Testis (tissue), 2 donors: ENCODE results near the gene LARGE1.

Experiments
- POLR2A ChIP-seq: fragments of 450-650 bp; IDR thresholded peaks from one replicate; pipeline ENCODE4 v1.6.1; 2017; ENCODE audit warnings: antibody characterized with exemption, mild to moderate bottlenecking, moderate library complexity
- TF ChIP-seq, protein P1 (sequence below), 3 experiments: fragments of 450-650 bp in 2 of 3; fragments of 200-600 bp in 1 of 3; sonication (generic) in 1 of 3; IDR thresholded peaks; one replicate each; pipeline ENCODE4 v1.5.1; 2016 to 2019; ENCODE audit warnings: antibody characterized with exemption in 3 of 3, mild to moderate bottlenecking in 2 of 3, moderate library complexity in 1 of 3

DNA sequence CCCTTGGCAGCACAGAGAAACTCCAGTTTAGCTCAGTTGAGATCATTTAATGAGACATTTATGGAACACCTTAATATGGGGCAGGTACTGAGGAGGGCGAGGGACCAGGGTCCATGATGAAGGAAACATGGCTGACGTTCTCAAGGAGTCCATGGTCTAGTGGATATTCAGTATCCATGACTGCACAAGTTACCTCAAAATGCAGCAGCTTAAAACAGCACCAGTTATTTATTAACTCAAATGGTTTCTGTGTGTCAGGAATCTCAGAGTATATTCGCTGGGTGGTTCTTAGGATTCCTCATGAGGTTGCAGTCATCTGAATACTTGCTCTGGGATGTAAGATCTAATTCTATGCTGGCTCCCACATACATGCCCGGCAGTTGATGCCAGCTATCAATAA, 346.8 kb downstream of the LARGE1 start:
- TF ChIP-seq POLR2A: no peak
- TF ChIP-seq, protein P1, sequence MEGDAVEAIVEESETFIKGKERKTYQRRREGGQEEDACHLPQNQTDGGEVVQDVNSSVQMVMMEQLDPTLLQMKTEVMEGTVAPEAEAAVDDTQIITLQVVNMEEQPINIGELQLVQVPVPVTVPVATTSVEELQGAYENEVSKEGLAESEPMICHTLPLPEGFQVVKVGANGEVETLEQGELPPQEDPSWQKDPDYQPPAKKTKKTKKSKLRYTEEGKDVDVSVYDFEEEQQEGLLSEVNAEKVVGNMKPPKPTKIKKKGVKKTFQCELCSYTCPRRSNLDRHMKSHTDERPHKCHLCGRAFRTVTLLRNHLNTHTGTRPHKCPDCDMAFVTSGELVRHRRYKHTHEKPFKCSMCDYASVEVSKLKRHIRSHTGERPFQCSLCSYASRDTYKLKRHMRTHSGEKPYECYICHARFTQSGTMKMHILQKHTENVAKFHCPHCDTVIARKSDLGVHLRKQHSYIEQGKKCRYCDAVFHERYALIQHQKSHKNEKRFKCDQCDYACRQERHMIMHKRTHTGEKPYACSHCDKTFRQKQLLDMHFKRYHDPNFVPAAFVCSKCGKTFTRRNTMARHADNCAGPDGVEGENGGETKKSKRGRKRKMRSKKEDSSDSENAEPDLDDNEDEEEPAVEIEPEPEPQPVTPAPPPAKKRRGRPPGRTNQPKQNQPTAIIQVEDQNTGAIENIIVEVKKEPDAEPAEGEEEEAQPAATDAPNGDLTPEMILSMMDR (IDR thresholded peaks at IDR 0.05): no peak
